Neural progenitor cell (in vitro differentiated cells): ENCODE results near the gene PLEKHG4B. TPM values are rescaled to one million over a fixed set of nuclear protein-coding genes. Genes with fewer than 3 reads are reported as not detected.
A peak's percentile ranks its signal among the peaks of the same experiment; 100 is the strongest.

Experiments used
- DNase-seq: peaks from one replicate; pipeline ENCODE4 v3.0.0-alpha.2; 2016; ENCODE audit warnings: low spot score
- H2AFZ ChIP-seq: fragments of 200-600 bp; sonication (generic); replicated peaks from 2 replicates; pipeline ENCODE4 v1.6.1; 2016; ENCODE audit warnings: antibody characterized with exemption
- H3F3A ChIP-seq: fragments of 200-600 bp; sonication (generic); 2 replicates; pipeline ENCODE4 v1.6.1; 2016; ENCODE audit warnings: antibody characterized with exemption, low read depth
- H3K27ac ChIP-seq: fragments of 200-600 bp; sonication (generic); 2 replicates; pipeline ENCODE4 v1.5.1; 2016; ENCODE audit warnings: mild to moderate bottlenecking
- H3K27me3 ChIP-seq: fragments of 200-600 bp; sonication (generic); 2 replicates; pipeline ENCODE4 v1.6.1; 2016; ENCODE audit warnings: mild to moderate bottlenecking, moderate library complexity
- H3K36me3 ChIP-seq: fragments of 200-600 bp; sonication (generic); 2 replicates; pipeline ENCODE4 v1.5.1; 2016
- H3K4me1 ChIP-seq: fragments of 200-600 bp; sonication (generic); 2 replicates; pipeline ENCODE4 v1.6.1; 2016; ENCODE audit warnings: mixed run types
- H3K4me2 ChIP-seq: fragments of 200-600 bp; sonication (generic); 2 replicates; pipeline ENCODE4 v1.6.1; 2016
- H3K4me3 ChIP-seq: fragments of 200-600 bp; sonication (generic); 2 replicates; pipeline ENCODE4 v1.5.1; 2016
- H3K79me2 ChIP-seq: fragments of 200-600 bp; sonication (generic); 2 replicates; pipeline ENCODE4 v1.6.1; 2016; ENCODE audit warnings: low read depth
- H3K9ac ChIP-seq: fragments of 200-600 bp; sonication (generic); 2 replicates; pipeline ENCODE4 v1.6.1; 2016
- H3K9me3 ChIP-seq: fragments of 200-600 bp; sonication (generic); 2 replicates; pipeline ENCODE4 v1.5.1; 2016; ENCODE audit warnings: low read depth
- H4K20me1 ChIP-seq: fragments of 200-600 bp; sonication (generic); 2 replicates; pipeline ENCODE4 v1.6.1; 2016; ENCODE audit warnings: low read depth
- H3K27ac Mint-ChIP-seq: 3 replicates; pipeline ENCODE4 v1.8.0; 2021; ENCODE audit warnings: mixed read lengths
- H3K27me3 Mint-ChIP-seq: 2 replicates; pipeline ENCODE4 v1.8.0; 2022; ENCODE audit warnings: low read depth, mild to moderate bottlenecking, inconsistent platforms, moderate library complexity, mixed read lengths; ENCODE audit not compliant: insufficient read depth
- H3K36me3 Mint-ChIP-seq: 3 replicates; pipeline ENCODE4 v1.8.0; 2021; ENCODE audit warnings: mixed read lengths
- H3K4me1 Mint-ChIP-seq: 3 replicates; pipeline ENCODE4 v1.8.0; 2021; ENCODE audit warnings: mixed read lengths
- H3K4me3 Mint-ChIP-seq: 3 replicates; pipeline ENCODE4 v1.8.0; 2021; ENCODE audit warnings: mild to moderate bottlenecking, moderate library complexity, mixed read lengths
- H3K9me3 Mint-ChIP-seq: 3 replicates; pipeline ENCODE4 v1.8.0; 2020; ENCODE audit warnings: mixed read lengths
- CTCF ChIP-seq: fragments of 200-600 bp; sonication (generic); IDR thresholded peaks from 2 replicates; pipeline ENCODE4 v1.5.1; 2017; ENCODE audit warnings: antibody characterized with exemption, mild to moderate bottlenecking
- EZH2 ChIP-seq: fragments of 200-600 bp; sonication (generic); IDR thresholded peaks from 2 replicates; pipeline ENCODE4 v1.6.1; 2017; ENCODE audit warnings: antibody characterized with exemption, mild to moderate bottlenecking, moderate library complexity
- EZH2phosphoT487 ChIP-seq: fragments of 200-600 bp; sonication (generic); IDR thresholded peaks from 2 replicates; pipeline ENCODE4 v1.6.1; 2017; ENCODE audit warnings: antibody characterized with exemption
- total RNA-seq: library from RNA; depleted of rRNA; stranded (reverse); fragments of >200 nt; gene quantifications from 2 replicates; pipeline ENCODE4 v1.2.3, GENCODE V29; 2015; ENCODE audit warnings: low replicate concordance

Gene PLEKHG4B
- total RNA-seq, 1 donor from 2014 or later = 28.8 TPM

DNA sequence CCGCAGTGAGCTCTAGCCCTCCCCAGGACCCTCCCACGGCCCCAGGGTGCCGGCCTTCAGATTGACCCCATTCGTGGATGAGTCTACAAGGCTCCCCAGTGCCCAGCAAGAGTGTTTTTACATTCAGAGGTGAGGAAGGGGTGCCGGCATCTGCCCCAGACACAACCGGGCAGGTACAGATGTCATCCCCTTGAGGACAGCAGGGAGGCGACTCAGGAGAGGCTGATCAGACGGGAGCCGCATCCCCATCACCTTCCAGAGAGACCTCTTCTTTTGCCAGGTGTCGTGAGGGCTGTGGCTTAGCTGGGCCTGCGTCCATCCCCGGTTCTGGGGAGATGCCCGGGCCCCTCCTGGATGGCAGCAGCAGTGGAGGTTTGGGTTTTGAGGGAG lies 95.1 kb downstream of the PLEKHG4B start:
- H3K27me3 Mint-ChIP-seq = peaks cover 6% of the 10 kb centered on the region
- no peaks in the 10 kb centered on the region for H3K36me3 ChIP-seq
- no peak overlapping the region for H3K4me3 Mint-ChIP-seq
- peaks cover 12% of the 10 kb centered on the region for H3K4me1 Mint-ChIP-seq
- H4K20me1 ChIP-seq = peaks cover 16% of the 10 kb centered on the region
- H3K36me3 Mint-ChIP-seq = peaks cover 8% of the 10 kb centered on the region
- no peak overlapping the region for H3K4me3 ChIP-seq
- no peaks in the 10 kb centered on the region for H3K9me3 ChIP-seq
- H3K27me3 ChIP-seq = no peaks in the 10 kb centered on the region
- H3K79me2 ChIP-seq = no peaks in the 10 kb centered on the region
- H3K9ac ChIP-seq = no peak overlapping the region
- no peaks in the 10 kb centered on the region for H3K4me1 ChIP-seq
- TF ChIP-seq CTCF = no peak
- no peak for TF ChIP-seq EZH2
- no peak for TF ChIP-seq EZH2phosphoT487
- no peak overlapping the region for H3K4me2 ChIP-seq
- no peaks in the 10 kb centered on the region for H3F3A ChIP-seq
- no peak overlapping the region for H3K27ac Mint-ChIP-seq
- H2AFZ ChIP-seq = no peak overlapping the region
- H3K27ac ChIP-seq = no peak overlapping the region
- no peak for DNase-seq
- no peaks in the 10 kb centered on the region for H3K9me3 Mint-ChIP-seq

GRCh38 chr5:187617-188451 lies 95.9 kb downstream of the PLEKHG4B start:
- H3K79me2 ChIP-seq = no peaks in the 10 kb centered on the region
- Mint-ChIP-seq H3K36me3 (peaks cover 3% of the 10 kb centered on the region), H3K9me3 (no peaks in the 10 kb centered on the region), H3K27ac (no peak overlapping the region), H3K4me3 (no peak overlapping the region), H3K27me3 (peaks cover 5% of the 10 kb centered on the region), H3K4me1 (peaks cover 12% of the 10 kb centered on the region)
- H3K4me2 ChIP-seq = peak overlapping the region; percentile 4
- TF ChIP-seq EZH2 = no peak
- TF ChIP-seq CTCF = no peak
- TF ChIP-seq EZH2phosphoT487 = no peak
- H3K27ac ChIP-seq = no peak overlapping the region
- H3K9me3 ChIP-seq = no peaks in the 10 kb centered on the region
- no peaks in the 10 kb centered on the region for H3K27me3 ChIP-seq
- H3K36me3 ChIP-seq = no peaks in the 10 kb centered on the region
- H3F3A ChIP-seq = no peaks in the 10 kb centered on the region
- H4K20me1 ChIP-seq = peaks cover 16% of the 10 kb centered on the region
- DNase-seq = no peak
- H3K4me3 ChIP-seq = no peak overlapping the region
- H3K4me1 ChIP-seq = no peaks in the 10 kb centered on the region
- H2AFZ ChIP-seq = no peak overlapping the region
- no peak overlapping the region for H3K9ac ChIP-seq

DNA sequence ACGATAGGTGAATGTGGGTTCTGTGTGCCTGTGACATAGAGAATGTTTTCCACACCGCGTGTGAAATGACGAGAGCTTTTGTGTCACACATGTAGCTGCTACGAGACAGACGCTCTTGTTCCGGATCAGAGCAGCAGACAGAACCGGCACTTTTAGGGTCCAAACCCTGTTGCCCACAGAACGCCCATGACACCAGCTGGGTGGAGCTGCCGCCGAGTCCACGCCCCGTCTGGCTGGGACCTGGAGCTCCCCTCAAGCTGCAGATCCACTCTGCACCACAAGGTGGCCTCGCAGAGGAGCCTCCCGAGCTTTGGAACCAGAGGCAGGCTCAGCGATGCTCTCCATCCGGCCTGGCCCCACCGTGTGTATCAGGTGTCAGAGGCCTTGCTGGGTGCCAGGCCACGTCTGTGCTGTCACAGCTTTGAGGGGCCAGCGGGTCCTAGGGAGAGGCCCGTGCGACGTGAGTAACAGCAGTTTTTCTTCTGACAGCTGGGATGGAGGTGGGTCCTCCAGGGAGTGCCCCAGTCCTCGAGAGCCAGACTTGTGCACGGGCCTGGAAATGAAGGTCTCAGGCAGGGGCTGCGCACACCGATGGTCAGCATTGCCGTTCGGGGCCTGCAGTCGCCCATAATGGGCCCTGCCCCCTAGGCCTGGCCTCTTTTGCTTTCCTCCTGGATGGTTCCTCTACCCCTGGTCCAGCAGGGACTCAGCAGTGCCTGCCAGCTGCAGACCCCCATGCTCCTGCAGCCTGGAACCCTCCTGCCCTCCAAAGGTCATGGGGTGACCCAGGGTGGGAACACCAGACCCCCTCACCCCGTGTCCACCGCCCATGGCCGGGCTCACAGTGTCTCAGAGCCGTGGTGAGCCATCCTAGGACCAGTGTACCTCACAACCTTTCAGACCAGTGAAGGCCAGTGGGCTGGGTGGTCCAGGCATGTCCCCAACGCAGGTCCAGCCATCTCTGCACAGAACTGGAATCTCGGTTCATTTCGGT lies 96.8 kb downstream of the PLEKHG4B start:
- Histone ChIP-seq H4K20me1 (peaks cover 16% of the 10 kb centered on the region), H3K79me2 (no peaks in the 10 kb centered on the region), H3K4me2 (peak overlapping the region; percentile 11), H3K4me1 (no peaks in the 10 kb centered on the region), H3F3A (no peaks in the 10 kb centered on the region), H2AFZ (no peak overlapping the region), H3K27ac (no peak overlapping the region), H3K9me3 (no peaks in the 10 kb centered on the region), H3K9ac (no peak overlapping the region), H3K27me3 (no peaks in the 10 kb centered on the region), H3K36me3 (no peaks in the 10 kb centered on the region), H3K4me3 (no peak overlapping the region)
- Mint-ChIP-seq H3K27ac (no peak overlapping the region), H3K4me3 (peak overlapping the region; percentile 38), H3K4me1 (peaks cover 12% of the 10 kb centered on the region), H3K36me3 (no peaks in the 10 kb centered on the region), H3K27me3 (peaks cover 5% of the 10 kb centered on the region), H3K9me3 (no peaks in the 10 kb centered on the region)
- peak; percentile 92 for DNase-seq
- TF ChIP-seq EZH2phosphoT487 (no peak), EZH2 (no peak), CTCF (peak; percentile 87)
